HG03025 (cell line): Measurements from ENCODE around the gene ABCA8.

Experiments
- ATAC-seq: cut with Tn5 transposase; IDR thresholded peaks from one replicate; pipeline ENCODE4 v1.9.1; 2021; ENCODE audit warnings: mild to moderate bottlenecking, moderate library complexity; ENCODE audit not compliant: unreplicated experiment, low FRiP score

Gene ABCA8

DNA sequence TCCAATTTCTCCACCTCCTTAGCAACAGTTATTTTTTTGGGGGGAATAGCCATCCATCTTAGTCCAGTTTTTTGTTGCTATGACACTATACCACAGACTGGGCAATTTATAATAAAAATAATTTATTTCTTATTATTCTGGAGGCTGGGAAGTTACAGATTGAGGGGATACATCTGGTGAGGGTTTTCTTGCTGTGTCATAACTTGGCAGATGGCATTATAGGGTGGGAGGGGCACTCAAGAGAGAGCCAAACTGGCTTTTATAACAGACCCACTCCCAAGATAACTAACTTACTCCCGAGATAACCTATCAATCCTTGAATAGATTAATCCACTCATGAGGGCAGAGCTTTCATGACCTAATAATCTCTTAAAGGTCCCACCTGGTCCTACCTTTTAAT is 84.2 kb downstream of the ABCA8 start:
- ATAC-seq = no peak

- no peak for ATAC-seq
These were observed 84.9 kb downstream of the ABCA8 start for GRCh38 chr17:68870161-68870826.

GRCh38 chr17:68868708-68869107 is 86.5 kb downstream of the ABCA8 start:
- ATAC-seq = no peak

GRCh38 chr17:68867759-68868516 is 87.3 kb downstream of the ABCA8 start:
- no peak for ATAC-seq

GRCh38 chr17:68865584-68865983 is 89.6 kb downstream of the ABCA8 start:
- ATAC-seq = no peak

DNA sequence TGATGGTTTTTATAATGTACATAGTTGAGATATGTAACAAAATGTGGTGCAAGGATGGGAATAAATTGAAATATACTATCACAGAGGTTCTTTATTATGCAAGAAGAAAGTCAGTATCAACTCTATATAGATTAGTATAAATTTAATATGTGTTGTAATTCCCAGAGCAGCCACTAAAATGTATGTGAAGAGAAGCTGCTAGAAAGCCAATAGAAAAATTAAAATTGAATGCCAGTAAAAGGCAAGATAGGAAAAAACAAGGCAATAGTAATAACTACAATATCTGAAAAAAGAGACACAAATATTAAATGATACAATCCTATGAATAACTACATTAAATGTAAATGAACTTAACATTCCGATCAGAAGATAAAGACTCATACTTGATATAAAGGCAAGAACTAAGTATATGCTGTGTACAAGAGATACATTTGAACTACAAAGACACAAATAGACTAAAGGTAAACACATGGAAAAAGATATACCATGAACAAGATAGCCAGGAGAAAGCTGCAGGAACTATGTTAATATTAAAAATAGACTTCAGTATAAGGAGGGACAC is 92.0 kb downstream of the ABCA8 start:
- no peak for ATAC-seq

- no peak for ATAC-seq
These were observed 93.6 kb downstream of the ABCA8 start for GRCh38 chr17:68861602-68862001.

GRCh38 chr17:68860941-68861340 is 94.3 kb downstream of the ABCA8 start:
- no peak for ATAC-seq

DNA sequence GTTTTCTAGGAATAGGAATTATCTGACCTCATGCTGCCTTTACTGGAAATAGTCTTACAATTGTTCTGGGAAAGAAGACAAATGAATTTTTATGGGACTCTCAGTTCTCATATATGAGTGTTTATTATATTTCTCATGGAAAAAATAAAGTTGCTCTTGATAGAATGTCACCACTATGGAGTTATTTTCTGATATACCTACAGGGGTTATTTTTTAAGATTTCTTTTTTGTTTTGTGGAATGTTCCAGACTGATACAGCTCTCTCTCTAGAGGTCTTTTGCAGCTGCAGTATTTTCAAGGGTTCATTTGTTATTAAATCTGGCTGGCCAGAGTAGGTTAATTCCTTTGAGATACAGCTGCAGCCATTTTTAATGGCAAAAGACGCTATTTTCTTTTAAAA is 100.7 kb downstream of the ABCA8 start:
- no peak for ATAC-seq

DNA sequence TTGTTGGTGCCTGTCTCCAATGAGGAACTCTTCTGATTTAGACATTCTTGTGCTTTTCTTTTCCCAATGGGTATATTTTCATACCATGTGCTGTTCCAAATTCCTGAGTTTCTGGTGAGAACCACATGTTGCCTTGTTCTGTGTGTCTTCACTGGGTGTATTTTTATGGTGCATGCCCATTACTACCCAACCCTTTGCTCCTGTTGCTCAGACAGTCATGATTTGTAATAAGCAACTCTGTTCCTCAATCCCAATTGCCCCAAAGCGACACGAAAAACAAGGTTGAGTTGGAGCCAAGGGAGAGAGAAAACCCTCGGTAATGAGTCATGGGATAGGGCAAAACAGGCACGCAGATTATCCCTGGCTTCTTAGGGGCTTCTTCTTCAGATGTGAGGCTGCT is 101.8 kb downstream of the ABCA8 start:
- ATAC-seq = no peak

DNA sequence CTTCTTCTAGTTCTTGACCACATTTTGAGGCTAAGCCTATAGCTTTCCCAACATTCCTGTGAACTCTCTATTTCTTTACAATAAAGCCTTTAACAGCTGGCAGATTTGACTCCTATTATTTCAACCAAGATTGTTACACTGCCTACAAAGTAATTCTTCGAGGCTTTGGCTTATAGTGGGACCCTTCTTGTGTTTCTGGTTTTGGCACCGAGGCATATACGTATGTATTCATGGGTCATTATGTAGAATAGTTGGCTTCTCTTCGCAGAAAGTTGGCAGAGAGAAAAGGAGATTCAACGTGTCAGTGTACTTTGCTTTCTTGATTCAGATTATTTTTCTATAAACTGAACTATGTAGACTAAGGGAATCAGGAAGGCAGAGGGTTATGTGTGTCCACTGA is 102.2 kb downstream of the ABCA8 start:
- ATAC-seq = no peak

- no peak for ATAC-seq
These were observed 103.3 kb downstream of the ABCA8 start for GRCh38 chr17:68851890-68852289.

GRCh38 chr17:68850749-68851510 is 104.3 kb downstream of the ABCA8 start:
- no peak for ATAC-seq

DNA sequence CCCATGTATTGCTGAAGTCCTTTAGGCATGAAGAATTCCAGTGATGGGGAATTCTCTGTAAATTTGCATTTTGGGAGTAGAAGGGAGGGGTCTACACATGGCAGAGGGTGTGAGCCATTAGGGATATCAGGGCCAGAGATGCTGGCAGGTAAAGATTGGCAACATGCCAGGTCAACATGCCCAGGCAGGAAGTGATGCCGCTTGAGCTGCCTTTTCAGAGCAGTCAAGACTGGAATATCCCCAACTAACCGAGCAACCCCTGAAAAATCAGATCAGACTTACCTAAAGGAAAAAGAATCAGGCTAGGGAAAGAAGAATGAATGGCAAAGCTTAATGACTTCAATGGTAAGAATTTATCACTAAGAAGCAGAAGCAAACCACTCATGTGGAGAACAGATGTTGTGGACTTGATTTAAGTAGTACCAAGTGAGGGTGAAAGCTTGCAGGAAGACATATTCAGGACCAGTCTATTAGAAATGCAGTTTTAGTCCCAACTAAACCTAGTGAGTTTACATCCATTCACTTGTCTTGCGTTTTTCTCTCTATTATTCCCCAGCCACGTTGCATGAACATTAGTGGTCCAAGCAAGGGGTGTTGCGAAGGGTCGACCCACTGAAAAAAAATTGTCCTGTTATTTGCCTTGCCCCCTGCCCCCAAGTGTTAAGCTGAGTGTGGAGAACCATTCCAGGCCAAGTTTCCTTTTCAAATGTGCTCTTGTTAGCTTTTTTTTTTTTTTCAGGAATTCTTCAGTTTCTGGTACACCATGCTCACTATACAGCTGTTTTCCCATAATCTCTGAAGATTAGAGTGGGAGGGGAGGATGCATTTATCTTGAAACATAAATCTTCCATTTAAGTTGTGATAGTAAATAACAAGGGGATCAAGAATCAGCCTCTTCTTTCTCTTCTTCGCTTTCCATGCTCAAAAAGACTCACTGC is 105.2 kb downstream of the ABCA8 start:
- ATAC-seq = no peak

DNA sequence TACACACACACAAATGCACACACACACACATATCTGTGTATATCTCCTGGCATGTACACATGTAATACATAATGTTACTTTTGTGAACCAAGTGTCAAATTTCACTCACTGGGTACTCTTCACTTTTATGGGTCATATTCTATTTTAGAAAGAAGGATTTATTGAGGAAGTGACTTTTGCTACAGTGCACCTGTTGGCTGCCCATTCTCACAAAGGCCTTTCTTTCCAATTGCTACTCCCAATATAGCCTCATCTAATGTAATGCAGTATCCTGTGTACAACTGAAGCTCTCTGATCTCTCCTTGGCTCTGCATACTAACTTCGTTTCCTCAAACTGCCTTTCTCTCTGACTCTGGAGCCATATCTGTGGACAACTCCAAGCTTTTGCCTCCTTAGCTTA is 107.5 kb downstream of the ABCA8 start:
- ATAC-seq = no peak

DNA sequence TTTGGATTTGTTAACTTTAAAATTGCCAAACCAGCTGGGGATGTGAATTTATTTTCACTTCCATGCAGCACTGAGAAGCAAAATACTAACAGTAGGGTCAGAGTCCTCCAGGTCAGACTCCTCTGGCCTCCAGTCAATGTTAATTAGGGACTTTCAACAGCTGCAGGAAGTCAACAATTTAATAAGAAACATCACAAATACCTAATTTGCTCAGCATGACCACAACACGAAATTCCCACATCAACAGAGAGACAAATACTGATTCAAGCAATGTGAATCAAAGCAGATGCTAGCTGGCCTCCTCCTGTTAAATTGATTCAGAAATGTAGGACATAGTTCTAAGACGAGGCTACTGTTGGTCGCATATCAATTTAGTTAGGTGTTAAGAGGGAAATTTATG is 111.7 kb downstream of the ABCA8 start:
- ATAC-seq = no peak

DNA sequence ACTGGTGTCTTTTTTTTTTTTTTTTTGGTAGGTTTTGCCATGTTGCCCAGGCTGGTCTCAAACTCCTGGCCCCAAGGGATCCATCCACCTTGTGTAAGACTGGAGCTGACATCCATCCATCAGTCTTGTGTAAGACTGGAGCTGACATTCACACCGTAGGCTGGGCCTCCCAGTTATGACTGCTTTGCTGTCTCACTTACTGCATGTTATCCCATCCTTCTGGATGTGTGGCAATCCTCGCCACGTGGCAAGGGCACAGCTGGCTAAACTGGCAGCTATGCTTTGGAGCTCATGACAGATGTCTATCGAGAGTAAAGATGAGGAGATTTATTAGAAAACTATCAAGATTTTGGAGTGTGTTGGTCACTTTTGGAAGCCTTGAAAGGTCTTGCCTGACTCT is 115.1 kb downstream of the ABCA8 start:
- ATAC-seq = no peak

- ATAC-seq = no peak
These were observed 120.1 kb downstream of the ABCA8 start for GRCh38 chr17:68835071-68835470.

DNA sequence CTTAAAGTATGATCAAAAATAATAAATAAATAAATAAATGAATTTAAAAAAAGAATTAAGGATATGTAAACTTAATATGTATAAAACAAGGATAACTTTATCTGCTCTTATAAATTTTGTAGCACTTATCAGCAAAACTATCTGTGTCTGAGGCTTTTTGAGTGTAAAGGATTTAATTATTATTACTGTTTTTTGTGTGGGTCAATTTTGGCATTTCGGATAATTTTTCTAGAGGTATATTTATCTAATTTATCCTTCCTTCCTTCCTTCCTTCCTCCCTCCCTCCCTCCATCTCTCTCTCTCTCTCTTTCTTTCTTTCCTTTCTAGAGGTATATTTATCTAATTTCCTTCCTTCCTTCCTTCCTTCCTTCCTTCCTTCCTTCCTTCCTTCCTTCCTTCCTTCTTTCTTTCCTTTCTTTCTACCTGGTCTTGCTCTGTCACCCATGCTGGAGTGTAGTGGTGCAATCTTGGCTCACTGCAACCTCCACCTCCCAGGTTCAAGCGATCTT is 120.8 kb downstream of the ABCA8 start:
- no peak for ATAC-seq
